MG63 (cell line): Measurements from ENCODE around the gene PTPRN2. TPM values are rescaled to one million over a fixed set of nuclear protein-coding genes. Genes with fewer than 3 reads are reported as not detected.
"Not testable (repeated sequence)": the region's sequence is repeated elsewhere in the genome, so short reads cannot be mapped to it uniquely, and the experiment has no call there.

Source experiments
- DNase-seq: peaks from one replicate; pipeline ENCODE4 v3.0.0-alpha.2; 2020
- H3K27me3 ChIP-seq: fragments of 250-450 bp; sonication (Bioruptor Pico); 2 replicates; pipeline ENCODE4 v1.5.1; 2020; ENCODE audit warnings: mild to moderate bottlenecking, moderate library complexity
- H3K36me3 ChIP-seq: fragments of 250-450 bp; sonication (Bioruptor Pico); 2 replicates; pipeline ENCODE4 v1.5.1; 2020; ENCODE audit warnings: mild to moderate bottlenecking, moderate library complexity
- H3K4me3 ChIP-seq: fragments of 250-450 bp; sonication (Bioruptor Pico); 2 replicates; pipeline ENCODE4 v1.5.1; 2020; ENCODE audit warnings: mild to moderate bottlenecking, moderate library complexity
- H3K9me3 ChIP-seq: fragments of 250-450 bp; sonication (Bioruptor Pico); 2 replicates; pipeline ENCODE4 v1.5.1; 2020; ENCODE audit warnings: mild to moderate bottlenecking, moderate library complexity
- total RNA-seq: library from RNA; depleted of rRNA; stranded (reverse); fragments of >200 nt; shearing (Covaris generic); gene quantifications from 2 replicates; pipeline ENCODE4 v1.2.3, GENCODE V29; 2014; ENCODE audit warnings: low replicate concordance; rRNA removed

PTPRN2 gene
- total RNA-seq: 0.16 TPM in 1 of 2 replicates, not detected in the other

- no peaks in the 10 kb centered on the region for H3K9me3 ChIP-seq
- peak; percentile 40 for DNase-seq
- no peaks in the 10 kb centered on the region for H3K27me3 ChIP-seq
- no peaks in the 10 kb centered on the region for H3K36me3 ChIP-seq
- no peak within 1 kb of the TSS for H3K4me3 ChIP-seq
These were observed at the start of gene PTPRN2 for GRCh38 chr7:158587162-158588084. Gene PTPRN2, minus strand, starts transcription at chr7:158587823.

GRCh38 chr7:158633055-158633956 is 45.7 kb upstream of the PTPRN2 start:
- Histone ChIP-seq H3K9me3 (no peaks in the 10 kb centered on the region), H3K27me3 (no peaks in the 10 kb centered on the region), H3K4me3 (no peak overlapping the region), H3K36me3 (peaks cover 4% of the 10 kb centered on the region; the same call in 1 of the 2 replicates)
- no peak for DNase-seq

- Histone ChIP-seq H3K9me3 (no peaks in the 10 kb centered on the region), H3K36me3 (peaks cover 2% of the 10 kb centered on the region; the same call in 1 of the 2 replicates), H3K27me3 (no peaks in the 10 kb centered on the region), H3K4me3 (no peak overlapping the region)
- DNase-seq: peak; percentile 17
These were observed 44.1 kb upstream of the PTPRN2 start for GRCh38 chr7:158631574-158632195.

- not testable (repeated sequence) for H3K27me3 ChIP-seq, H3K9me3 ChIP-seq, DNase-seq, H3K36me3 ChIP-seq, H3K4me3 ChIP-seq
These were observed 38.7 kb upstream of the PTPRN2 start for GRCh38 chr7:158626289-158626688.

- Histone ChIP-seq H3K27me3 (no peaks in the 10 kb centered on the region), H3K9me3 (no peaks in the 10 kb centered on the region), H3K36me3 (no peaks in the 10 kb centered on the region), H3K4me3 (no peak overlapping the region)
- DNase-seq: no peak
These were observed 35.6 kb upstream of the PTPRN2 start for GRCh38 chr7:158623241-158623640.

- Histone ChIP-seq H3K27me3 (no peaks in the 10 kb centered on the region), H3K4me3 (no peak overlapping the region), H3K9me3 (no peaks in the 10 kb centered on the region), H3K36me3 (no peaks in the 10 kb centered on the region; the same call in 1 of the 2 replicates)
- DNase-seq: no peak
These were observed 33.3 kb upstream of the PTPRN2 start for GRCh38 chr7:158620839-158621441.

- H3K4me3 ChIP-seq: no peak overlapping the region
These were observed 32.8 kb upstream of the PTPRN2 start for GRCh38 chr7:158620418-158620817.

GRCh38 chr7:158618745-158619140 is 31.1 kb upstream of the PTPRN2 start:
- Histone ChIP-seq H3K36me3 (no peaks in the 10 kb centered on the region; the same call in 1 of the 2 replicates), H3K4me3 (no peak overlapping the region), H3K27me3 (no peaks in the 10 kb centered on the region), H3K9me3 (no peaks in the 10 kb centered on the region)
- DNase-seq: no peak

More at GRCh38 chr7:158620418-158620817, 32.8 kb upstream of the PTPRN2 start:
- Histone ChIP-seq H3K36me3 (no peaks in the 10 kb centered on the region; the same call in 1 of the 2 replicates), H3K9me3 (no peaks in the 10 kb centered on the region), H3K27me3 (no peaks in the 10 kb centered on the region)
- DNase-seq: no peak

- no peak for DNase-seq
- H3K9me3 ChIP-seq: no peaks in the 10 kb centered on the region
- H3K4me3 ChIP-seq: no peak overlapping the region
- no peaks in the 10 kb centered on the region; the same call in 1 of the 2 replicates for H3K36me3 ChIP-seq
- no peaks in the 10 kb centered on the region for H3K27me3 ChIP-seq
These were observed 30.1 kb upstream of the PTPRN2 start for GRCh38 chr7:158617737-158618128.

- Histone ChIP-seq H3K27me3 (no peaks in the 10 kb centered on the region), H3K4me3 (no peak overlapping the region), H3K9me3 (no peaks in the 10 kb centered on the region), H3K36me3 (no peaks in the 10 kb centered on the region; the same call in 1 of the 2 replicates)
- no peak for DNase-seq
These were observed 28.4 kb upstream of the PTPRN2 start for GRCh38 chr7:158616050-158616449.

GRCh38 chr7:158614700-158615099 is 27.1 kb upstream of the PTPRN2 start:
- Histone ChIP-seq H3K4me3 (no peak overlapping the region), H3K27me3 (no peaks in the 10 kb centered on the region), H3K9me3 (no peaks in the 10 kb centered on the region), H3K36me3 (no peaks in the 10 kb centered on the region; the same call in 1 of the 2 replicates)
- DNase-seq: no peak

GRCh38 chr7:158613481-158613880 is 25.9 kb upstream of the PTPRN2 start:
- H3K9me3 ChIP-seq: no peaks in the 10 kb centered on the region
- H3K36me3 ChIP-seq: no peaks in the 10 kb centered on the region; the same call in 1 of the 2 replicates
- no peak for DNase-seq
- no peaks in the 10 kb centered on the region for H3K27me3 ChIP-seq
- no peak overlapping the region for H3K4me3 ChIP-seq

- Histone ChIP-seq H3K27me3 (no peaks in the 10 kb centered on the region), H3K4me3 (no peak overlapping the region), H3K9me3 (no peaks in the 10 kb centered on the region), H3K36me3 (no peaks in the 10 kb centered on the region; the same call in 1 of the 2 replicates)
- DNase-seq: no peak
These were observed 24.9 kb upstream of the PTPRN2 start for GRCh38 chr7:158612546-158612945.

- Histone ChIP-seq H3K27me3 (no peaks in the 10 kb centered on the region), H3K36me3 (no peaks in the 10 kb centered on the region), H3K4me3 (no peak overlapping the region), H3K9me3 (no peaks in the 10 kb centered on the region)
- no peak for DNase-seq
These were observed 23.9 kb upstream of the PTPRN2 start for GRCh38 chr7:158611541-158611940.

GRCh38 chr7:158609313-158609974 is 21.8 kb upstream of the PTPRN2 start:
- DNase-seq: no peak
- H3K4me3 ChIP-seq: no peak overlapping the region
- H3K36me3 ChIP-seq: no peaks in the 10 kb centered on the region
- no peaks in the 10 kb centered on the region for H3K27me3 ChIP-seq
- no peaks in the 10 kb centered on the region for H3K9me3 ChIP-seq

- H3K9me3 ChIP-seq: no peaks in the 10 kb centered on the region
- H3K36me3 ChIP-seq: no peaks in the 10 kb centered on the region
- DNase-seq: no peak
- H3K4me3 ChIP-seq: no peak overlapping the region
- H3K27me3 ChIP-seq: no peaks in the 10 kb centered on the region
These were observed 19.9 kb upstream of the PTPRN2 start for GRCh38 chr7:158607563-158607962.
